GM21526 (cell line): ENCODE results near the gene SLC25A25.
"Not testable (repeated sequence)": the region's sequence is repeated elsewhere in the genome, so short reads cannot be mapped to it uniquely, and the experiment has no call there.

ENCODE experiments used
- ATAC-seq: cut with Tn5 transposase; IDR thresholded peaks from one replicate; pipeline ENCODE4 v1.9.1; 2021; ENCODE audit warnings: moderate library complexity; ENCODE audit not compliant: unreplicated experiment, low FRiP score

The SLC25A25 gene

GRCh38 chr9:128067645-128068385 lies at the start of gene SLC25A25:
Gene SLC25A25, plus strand, starts transcription at chr9:128068232. Its CDS starts 88 bp downstream, at chr9:128068320.
- ATAC-seq = peak; percentile 66

- no peak for ATAC-seq
Measured at GRCh38 chr9:128020692-128021091, 47.3 kb upstream of the SLC25A25 start.

- ATAC-seq = no peak
Measured at GRCh38 chr9:128021098-128021497, 46.9 kb upstream of the SLC25A25 start.

- ATAC-seq = no peak
Measured at GRCh38 chr9:128022886-128023285, 45.1 kb upstream of the SLC25A25 start.

DNA sequence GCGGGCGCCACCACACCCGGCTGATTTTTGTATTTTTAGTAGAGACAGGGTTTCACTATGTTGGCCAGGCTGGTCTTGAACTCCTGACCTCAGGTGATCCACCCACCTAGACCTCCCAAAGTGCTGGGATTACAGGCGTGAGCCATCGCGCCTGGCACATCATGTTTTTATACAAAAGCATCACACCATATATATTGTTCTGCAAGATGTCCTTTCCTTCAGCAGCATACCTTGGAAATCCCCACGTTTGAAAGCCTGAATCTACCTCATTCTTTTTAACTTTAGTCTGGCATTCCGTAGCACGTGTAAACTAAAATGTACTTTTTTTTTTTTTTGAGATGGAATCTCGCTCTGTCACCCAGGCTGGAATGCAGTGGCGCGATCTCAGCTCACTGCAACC lies 44.4 kb upstream of the SLC25A25 start:
- not testable (repeated sequence) for ATAC-seq

DNA sequence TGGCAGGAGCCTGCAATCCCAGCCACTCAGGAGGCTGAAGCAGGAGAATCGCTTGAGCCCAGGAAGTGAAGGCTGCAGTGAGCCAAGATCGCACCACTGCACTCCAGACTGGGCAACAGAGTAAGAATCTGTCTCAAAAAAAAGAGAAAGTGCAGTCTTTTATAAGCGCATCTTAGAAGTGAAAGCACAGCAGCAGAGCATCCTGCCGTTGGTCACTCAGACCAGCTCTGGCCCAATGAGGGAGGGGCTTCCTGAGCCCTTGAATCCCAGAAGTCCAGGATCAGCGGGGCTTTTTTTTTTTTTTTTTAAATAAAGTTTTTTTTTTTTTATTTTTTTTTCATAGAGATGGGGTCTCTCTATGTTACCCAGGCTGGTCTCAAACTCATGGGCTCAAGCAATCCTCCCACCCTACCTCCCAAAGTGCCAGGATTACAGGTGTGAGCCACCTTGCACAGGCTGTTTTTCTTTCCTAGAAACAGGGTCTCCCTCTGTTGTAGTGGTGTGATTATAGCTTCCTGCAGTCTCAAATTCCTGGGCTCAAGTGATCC lies 43.2 kb upstream of the SLC25A25 start:
- ATAC-seq = no peak

GRCh38 chr9:128025736-128026135 lies 42.3 kb upstream of the SLC25A25 start:
- ATAC-seq = no peak

GRCh38 chr9:128026255-128026772 lies 41.7 kb upstream of the SLC25A25 start:
- no peak for ATAC-seq

- ATAC-seq = no peak
Measured at GRCh38 chr9:128026773-128027541, 41.1 kb upstream of the SLC25A25 start.

DNA sequence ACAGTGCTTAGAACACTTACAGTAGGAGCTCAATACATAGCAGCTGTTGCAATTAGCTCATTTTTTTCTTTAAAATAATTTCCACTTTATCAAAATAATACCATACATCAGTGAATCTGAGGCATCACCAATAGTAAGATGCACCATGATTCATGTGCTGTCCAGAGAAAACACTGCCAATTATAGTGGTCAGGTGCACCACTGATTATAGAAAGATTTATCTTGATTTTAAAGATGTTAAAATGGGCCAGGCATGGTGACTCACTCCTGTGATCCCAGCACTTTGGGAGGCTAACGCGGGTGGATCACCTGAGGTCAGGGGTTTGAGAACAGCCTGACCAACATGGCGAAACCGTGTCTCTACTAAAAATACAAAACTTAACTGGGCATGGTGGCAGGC lies 40.3 kb upstream of the SLC25A25 start:
- no peak for ATAC-seq

DNA sequence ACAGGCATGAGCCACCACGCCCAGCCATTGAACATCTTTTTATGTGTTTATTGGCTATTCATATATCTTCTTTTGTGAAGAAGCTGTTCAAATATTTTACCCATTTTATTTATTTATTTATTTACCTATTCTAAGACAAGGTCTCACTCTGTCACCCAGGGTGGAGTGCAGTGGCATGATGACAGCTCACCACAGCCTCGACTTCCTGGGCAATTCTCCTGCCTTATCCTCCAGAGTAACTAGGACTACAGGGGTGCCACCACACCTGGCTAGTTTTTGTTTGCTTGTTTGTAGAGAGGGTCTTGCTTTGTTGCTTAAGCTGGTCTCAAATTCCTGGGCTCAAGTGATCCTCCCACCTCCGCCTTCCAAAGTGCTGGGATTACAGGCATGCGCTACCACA lies 34.4 kb upstream of the SLC25A25 start:
- ATAC-seq = no peak

DNA sequence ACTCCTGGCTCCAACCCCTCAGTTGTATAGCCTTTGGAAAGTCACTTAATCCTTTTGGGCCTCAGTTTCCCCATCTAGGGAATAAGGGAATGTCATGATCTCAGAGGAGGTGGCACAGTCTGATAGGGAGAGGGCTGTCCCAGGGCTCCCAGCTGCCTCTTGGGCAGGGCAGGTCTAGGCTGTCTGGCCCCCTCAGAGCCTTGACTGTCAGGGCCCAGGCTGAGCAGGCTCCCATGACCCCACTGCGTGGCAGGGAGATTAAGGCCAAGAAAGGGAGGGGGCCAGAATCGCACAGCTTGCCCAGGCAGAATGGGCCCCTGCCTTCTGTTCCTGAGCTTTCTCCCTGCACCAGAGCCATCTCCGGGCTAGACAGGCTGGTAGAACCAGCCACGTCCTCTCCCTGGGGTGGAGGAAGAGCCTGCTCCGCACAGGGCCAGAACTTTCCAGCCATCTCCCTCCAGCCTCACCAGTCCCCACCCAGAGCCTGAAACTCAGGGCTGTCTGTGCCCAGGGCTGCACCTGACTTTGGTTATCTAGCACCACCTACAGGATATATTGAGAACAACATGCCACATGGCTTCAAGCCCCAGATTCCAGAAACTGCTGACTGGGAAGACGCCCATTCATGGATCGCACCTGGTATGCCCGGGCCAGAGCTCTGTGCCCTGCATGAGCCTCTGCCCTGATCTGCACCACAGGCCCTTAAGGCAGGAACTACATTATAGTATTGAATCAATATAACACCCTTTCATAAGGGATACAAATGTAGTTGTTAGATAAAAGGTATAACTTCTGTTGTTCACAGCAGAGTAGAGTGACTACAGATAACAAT lies 33.0 kb upstream of the SLC25A25 start:
- peak; percentile 52 for ATAC-seq

- ATAC-seq = not testable (repeated sequence)
Measured at GRCh38 chr9:128036522-128036921, 31.5 kb upstream of the SLC25A25 start.

DNA sequence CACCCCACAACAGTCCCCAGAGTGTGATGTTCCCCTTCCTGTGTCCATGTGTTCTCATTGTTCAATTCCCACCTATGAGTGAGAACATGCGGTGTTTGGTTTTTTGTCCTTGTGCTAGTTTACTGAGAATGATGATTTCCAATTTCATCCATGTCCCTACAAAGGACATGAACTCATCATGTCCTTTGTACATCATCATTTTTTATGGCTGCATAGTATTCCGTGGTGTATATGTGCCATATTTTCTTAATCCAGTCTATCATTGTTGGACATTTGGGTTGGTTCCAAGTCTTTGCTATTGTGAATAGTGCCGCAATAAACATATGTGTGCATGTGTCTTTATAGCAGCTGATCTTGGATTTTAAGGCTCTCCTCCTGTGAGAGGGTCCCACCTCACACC lies 27.2 kb upstream of the SLC25A25 start:
- not testable (repeated sequence) for ATAC-seq

DNA sequence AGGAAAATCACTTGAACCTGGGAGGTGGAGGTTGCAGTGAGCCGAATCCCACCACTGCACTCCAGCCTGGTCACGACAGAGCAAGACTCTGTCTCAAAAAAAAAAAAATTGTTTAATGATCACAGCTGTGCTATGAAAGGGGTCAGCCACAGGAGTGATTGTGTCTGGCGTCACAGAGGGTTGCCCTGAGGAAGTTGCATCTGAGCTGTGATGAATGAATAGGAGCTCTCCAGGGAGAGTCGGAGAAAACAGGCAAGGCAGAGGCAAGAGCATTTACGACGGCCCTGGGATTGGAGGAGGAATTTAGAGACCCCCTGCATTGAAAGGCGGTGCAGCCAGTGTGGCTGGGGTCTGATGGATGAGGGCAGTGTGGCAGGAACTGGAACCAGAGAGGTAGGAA lies 26.0 kb upstream of the SLC25A25 start:
- ATAC-seq = no peak

DNA sequence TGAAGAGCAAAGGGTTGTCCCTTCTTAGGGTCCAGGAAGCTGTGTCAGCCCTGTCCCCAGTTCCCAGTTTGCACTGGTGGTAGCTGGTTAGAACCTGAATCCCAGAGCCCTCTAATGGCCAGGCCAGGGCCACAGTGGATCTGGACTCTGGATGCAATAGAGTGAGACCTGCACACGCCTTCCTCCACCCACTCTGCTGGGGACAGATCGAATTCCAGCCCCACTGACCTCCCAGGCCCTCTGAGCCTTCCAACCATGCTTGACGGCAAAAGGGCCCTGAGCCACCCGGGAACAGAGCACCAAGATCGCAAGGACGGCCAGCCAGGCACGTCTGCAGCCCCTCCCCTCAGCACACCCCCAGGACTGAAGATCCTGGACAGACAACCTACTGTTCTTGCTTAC lies 24.6 kb upstream of the SLC25A25 start:
- ATAC-seq = no peak

- ATAC-seq = not testable (repeated sequence)
Measured at GRCh38 chr9:128045409-128045808, 22.6 kb upstream of the SLC25A25 start.

DNA sequence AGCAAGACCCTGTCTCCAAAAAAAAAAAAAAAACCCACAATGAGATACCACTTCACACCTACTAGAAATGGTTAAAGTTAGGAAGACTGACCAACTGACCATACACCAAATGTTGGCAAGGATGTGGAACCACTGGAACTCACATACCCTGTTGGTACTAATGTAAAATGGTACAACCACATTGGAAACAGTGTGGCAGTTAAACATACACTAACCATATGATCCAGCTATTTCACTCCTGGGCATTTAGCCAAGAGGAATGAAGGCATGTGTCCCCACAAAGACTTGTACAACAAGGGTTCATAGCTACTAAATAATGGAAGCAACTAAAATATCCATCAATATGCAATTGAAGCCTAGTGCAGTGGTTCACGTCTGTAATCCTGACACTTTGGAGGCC lies 22.2 kb upstream of the SLC25A25 start:
- ATAC-seq = no peak

DNA sequence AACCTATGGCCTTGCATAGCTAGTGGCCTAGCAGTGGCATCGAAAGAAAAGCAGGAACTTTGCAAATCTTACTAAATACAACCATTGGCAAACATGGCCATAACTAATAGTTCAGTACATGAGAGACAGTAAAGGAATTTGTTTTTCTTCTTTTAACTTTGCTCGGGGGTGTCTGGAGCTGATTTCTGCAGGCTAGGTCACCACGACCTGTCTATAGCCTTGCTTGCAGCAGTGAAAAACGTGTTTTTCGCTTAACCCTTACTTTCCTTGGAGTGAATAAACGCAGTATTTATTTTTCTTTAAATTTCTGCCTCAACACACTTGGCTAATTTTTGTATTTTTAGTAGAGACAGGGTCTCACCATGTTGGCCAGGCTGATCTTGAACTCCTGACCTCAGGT lies 20.8 kb upstream of the SLC25A25 start:
- ATAC-seq = no peak

- no peak for ATAC-seq
Measured at GRCh38 chr9:128048663-128049062, 19.4 kb upstream of the SLC25A25 start.
